ENCODE measurements around the gene FRAT1.
"Not testable (repeated sequence)": the region's sequence is repeated elsewhere in the genome, so short reads cannot be mapped to it uniquely, and the experiment has no call there.

FRAT1 gene, protein sequence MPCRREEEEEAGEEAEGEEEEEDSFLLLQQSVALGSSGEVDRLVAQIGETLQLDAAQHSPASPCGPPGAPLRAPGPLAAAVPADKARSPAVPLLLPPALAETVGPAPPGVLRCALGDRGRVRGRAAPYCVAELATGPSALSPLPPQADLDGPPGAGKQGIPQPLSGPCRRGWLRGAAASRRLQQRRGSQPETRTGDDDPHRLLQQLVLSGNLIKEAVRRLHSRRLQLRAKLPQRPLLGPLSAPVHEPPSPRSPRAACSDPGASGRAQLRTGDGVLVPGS

DNA sequence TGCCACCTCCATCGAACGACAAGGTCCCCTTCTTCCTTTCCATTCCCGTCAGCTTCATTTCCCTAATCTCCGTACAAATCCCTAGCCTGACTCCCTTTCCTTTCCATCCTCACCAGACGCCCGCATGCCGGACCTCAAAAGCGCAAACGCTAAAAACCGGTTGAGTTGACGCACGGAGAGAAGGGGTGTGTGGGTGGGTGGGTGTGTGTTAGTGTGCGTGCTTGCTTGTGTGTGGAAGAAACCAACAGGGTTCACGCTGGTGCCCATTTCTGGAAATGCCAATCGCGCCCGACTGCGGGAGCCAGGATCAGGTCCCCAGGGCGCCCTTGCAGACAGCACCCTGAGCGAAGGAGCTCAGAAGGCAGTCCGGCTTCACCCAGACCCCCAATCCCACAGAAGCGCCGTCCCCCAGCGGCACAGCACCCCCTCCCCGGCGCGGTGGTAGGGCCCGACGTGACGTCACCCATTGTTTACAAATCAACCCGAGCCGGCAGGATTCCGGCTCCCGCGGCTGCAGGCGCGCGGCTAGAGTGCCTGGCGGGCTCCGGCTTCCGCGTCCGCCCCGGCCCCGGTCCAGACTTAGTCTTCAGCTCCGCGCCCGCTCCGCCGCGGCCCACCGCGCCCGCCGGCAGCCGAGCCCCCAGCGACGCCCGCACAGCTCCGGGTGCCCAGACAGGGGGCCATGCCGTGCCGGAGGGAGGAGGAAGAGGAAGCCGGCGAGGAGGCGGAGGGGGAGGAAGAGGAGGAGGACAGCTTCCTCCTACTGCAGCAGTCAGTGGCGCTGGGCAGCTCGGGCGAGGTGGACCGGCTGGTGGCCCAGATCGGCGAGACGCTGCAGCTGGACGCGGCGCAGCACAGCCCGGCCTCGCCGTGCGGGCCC, at the start of gene FRAT1:
Gene FRAT1, plus strand, starts transcription at position 500 of the 880 bp plus-strand sequence. Its CDS starts 183 bp downstream, at position 683.
- DNase-seq: peak; percentile 85

DNA sequence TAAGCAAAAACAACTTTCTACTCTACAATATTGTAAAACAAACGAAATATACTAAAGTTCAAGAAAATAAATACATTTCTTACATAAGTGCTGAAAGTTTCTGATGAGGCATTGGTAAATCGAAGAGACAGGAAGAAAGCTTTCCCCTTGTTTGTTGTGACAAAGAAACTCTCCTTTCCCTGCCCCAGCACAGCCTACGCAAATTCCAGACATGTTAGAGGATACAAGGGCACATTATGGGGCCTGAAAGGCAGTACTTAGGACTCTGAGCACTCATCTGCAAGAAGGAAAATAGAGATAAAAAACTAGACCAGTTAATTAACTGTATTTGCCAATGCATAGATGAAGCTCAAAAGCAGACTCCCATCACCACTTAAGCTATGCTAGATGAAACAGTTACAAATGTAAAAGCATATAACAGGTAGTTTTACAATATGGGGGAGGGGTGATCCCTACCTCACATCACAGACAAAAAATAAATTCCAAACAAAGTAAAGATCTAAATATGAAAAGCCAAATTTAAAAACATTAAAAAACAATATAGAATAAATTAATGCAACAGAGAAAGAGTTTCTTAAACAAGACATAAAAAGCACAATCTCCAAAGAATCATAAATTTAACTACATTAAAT, 48.4 kb upstream of the FRAT1 start:
- no peak for DNase-seq

DNA sequence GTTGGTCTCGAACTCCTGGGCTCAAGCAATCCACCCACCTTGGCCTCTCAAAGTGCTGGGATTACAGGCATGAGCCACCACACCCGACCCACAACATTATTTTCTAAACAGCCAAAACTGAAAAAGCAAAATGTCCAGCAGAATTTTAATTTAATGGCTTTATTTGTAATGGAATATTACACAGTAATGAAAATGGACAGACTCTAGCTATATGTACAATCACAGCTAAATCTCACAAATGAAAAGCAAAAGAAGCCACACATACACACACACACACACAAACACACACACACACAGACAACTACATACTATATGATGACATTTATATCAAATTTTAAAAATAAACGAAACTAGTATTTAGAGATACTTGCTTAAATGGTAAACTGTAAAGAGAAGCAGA, 45.4 kb upstream of the FRAT1 start:
- no peak for DNase-seq

DNA sequence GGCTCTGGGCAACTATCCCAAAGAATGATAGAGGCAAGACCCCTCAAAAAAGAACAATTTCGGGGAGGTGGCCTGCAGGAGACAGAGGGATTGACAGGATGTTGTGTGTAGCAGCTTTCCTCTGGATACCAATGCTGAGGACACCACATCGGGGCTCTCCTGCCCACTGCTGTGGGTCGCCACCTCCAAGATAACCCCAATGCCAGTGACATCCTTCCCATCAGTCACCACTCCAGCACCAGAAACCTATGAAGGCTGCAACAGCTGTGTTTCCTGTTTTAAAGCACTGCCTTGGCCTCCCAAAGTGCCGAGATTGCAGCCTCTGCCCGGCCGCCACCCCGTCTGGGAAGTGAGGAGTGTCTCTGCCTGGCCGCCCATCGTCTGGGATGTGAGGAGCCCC, 44.2 kb upstream of the FRAT1 start:
- no peak for DNase-seq

DNA sequence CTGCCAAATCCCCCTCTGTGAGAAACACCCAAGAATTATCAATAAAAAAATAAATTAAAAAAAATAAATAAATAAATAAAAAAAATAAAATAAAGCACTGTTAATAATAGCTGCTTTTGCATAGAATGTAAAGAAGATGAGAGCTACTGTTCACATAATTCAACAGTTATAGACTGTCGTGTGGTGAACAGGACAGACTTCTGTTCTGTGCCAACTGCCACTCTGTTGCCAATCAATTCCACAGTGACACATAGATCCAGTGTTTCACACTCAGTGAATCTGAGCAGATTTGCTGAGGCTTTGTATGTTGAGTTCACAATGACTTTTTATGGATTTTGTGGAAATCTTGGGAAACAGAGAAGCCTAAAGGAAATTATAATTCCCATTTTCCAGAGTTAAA, 41.5 kb upstream of the FRAT1 start:
- DNase-seq: no peak

DNA sequence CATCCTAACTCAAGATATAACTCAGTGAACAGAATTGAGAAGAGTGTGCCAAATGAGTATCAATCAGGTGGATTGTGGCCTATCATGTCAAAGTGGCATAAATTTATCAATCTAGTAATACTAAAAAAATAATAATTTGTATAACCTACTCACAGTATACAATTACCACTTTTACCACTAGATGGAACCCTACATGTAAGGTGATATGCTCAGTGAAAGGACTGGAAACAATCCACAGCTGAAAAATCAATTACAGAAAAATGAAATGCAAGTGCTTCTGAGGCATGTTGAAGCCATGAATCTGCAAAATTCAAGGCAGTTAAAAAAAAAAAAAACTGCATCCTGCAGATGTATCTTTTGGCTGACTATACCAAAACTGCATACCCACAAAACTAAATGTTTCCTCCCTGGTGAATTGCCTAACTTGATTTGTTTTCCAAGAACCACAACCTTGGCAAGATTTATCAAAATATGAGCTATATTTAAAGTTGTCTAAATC, 40.5 kb upstream of the FRAT1 start:
- peak; percentile 35 for DNase-seq

DNA sequence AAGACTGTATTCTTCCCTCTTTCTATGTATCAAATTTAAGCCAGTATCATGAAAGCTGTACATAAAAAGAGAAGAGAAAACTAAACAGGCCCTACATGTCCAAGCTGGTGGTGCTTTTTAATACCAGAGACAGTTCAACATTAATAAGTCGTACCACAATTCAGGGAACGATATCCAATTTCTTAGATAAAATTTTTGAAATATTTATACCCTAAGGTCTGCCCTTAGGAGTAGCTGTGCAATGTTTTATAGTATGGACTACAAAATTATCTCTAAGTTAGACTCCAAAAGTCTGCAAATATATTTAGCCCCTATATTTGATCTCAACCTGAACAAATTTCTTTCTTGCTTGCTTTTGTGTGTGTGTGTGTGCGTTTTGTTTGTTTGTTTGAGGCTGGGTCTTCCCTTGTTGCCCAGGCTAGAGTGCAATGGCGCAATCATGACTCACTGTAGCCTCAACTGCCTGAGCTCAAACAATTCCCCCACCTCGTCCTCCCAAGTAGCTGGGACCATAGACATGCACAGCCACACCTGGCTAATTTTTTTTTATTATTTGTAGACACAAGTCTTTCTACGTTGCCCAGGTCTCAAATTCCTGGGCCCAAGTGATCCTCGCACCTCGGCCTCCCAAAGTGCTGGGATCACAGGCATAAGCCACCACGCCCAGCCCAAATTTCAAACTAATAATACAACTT, 39.8 kb upstream of the FRAT1 start:
- DNase-seq: no peak

DNA sequence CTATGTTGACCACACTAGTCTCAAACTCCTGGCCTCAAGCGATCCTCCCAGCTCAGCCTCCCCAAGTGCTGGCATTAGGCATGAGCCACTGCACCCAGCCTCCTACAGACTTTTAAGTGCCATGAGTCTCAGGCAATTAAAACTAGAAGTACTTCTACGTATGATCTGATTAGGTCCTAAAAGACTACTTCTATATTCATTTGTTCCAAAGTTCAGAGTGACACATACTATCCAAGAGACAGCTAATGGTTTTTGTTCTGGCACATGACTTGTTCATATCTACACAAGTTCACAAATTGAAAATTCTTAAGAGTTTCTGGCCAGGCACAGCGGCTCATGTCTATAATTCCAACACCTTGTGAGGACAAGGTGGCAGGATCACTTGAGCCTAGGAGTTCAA, 38.3 kb upstream of the FRAT1 start:
- DNase-seq: no peak

DNA sequence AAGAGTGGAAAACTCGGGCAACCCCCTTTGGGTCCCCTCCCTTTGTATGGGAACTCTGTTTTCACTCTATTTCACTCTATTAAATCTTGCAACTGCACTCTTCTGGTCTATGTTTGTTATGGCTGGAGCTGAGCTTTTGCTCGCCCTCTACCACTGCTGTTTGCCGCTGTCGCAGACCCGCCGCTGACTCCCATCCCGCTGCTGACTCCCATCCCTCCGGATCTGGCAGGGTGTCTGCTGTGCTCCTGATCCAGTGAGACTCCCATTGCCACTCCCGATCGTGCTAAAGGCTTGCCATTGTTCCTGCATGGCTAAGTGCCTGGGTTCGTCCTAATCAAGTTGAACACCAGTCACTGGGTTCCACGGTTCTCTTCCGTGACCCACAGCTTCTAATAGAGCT, 29.0 kb upstream of the FRAT1 start:
- DNase-seq: not testable (repeated sequence)

DNA sequence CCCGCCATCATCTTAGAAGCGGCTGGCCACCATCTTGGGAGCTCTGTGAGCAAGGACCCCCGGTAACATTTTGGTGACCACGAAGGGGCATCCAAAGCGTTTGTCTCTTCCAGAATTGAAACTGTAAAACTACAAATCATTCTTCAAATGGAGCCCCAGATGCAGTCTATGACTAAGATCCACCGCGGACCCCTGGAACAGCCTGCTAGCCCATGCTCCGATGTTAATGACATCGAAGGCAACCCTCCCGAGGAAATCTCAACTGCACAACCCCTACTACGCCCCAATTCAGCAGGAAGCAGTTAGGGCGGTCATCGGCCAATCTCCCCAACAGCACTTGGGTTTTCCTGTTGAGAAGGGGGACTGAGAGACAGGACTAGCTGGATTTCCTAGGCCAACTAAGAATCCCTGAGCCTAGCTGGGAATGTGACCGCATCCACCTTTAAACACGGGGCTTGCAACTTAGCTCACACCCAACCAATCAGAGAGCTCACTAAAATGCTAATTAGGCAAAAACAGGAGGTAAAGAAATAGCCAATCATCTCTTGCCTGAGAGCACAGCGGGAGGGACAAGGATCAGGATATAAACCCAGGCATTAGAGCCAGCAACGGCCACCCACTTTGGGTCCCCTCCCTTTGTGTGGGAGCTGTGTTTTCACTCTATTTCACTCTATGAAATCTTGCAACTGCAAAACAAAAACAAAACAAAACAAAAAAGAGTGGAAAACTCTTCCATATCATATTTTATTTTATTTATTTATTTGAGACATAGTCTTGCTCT, 28.3 kb upstream of the FRAT1 start:
- DNase-seq: peak; percentile 31

DNA sequence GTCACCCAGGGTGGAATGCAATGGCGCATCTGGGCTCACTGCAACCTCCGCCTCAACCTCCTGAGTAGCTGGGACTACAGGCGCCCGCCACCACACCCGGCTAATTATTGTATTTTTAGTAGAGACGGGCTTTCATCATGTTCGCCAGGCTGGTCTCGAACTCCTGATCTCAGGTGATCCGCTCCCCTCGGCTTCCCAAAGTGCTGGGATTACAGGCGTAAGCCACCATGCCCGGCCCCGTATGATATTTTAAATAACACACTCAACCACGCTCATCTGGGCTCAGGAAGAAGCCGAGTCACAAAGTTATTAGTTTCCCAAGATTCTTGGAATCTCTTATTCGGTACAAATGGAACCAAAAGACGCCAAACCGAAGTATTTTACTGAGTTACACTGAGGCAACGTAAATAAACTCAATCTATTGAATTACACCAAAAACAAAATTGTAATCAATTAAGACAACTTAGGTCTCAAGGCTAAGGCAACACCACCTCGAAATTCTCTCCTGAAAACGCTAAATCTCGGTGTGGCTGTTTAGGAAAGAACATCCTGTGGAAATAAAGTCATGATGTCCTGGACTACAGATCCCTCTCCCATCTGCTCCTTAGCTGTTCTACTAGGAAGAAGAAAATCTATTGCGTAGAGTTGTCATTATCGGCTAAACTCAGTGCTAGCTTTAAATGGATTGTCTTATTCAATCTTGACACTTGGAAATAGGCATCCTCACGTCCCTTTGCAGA, 27.5 kb upstream of the FRAT1 start:
- peak; percentile 82 for DNase-seq

DNA sequence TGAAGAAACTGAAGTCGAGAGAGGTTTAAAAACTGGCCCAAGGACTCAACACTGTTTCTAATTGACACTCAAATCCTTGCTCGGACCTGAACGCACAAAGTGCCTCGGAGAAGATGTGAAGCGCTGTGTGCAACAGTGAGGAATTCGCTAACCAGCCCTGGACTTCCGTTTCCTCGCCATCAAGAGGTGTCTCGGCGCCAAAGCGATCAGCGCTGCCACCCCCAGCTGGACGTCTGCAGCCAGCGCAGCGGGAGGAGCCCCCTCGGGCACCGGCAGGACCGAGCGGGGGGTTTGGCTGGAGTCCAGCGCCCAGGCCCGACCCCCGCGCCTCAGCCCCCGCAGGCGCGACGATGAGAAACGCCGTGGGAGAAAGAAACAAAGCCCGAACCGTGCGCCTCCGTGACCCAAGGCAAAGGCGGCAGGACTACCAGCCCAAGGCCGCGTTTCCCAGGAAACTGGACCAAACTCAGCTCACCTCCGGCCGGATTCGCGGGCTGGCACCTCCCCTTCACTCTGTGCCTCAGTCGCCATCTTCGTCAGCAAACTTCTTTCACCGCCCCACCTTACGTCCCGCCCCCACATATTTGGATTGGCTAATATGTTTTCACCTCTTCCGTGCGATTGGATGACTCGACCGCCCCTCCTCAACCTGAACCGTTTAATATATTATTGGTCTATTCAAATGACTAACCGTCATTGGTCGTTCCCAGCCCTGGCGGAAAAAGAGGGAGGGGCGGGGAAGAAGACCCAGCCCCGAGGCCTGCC, 26.8 kb upstream of the FRAT1 start, which contains the start of gene ARHGAP19:
Gene ARHGAP19, minus strand, starts transcription at position 541 of the 765 bp plus-strand sequence. Its CDS starts 10 bp downstream, at position 531.
- DNase-seq: peak; percentile 99

DNA sequence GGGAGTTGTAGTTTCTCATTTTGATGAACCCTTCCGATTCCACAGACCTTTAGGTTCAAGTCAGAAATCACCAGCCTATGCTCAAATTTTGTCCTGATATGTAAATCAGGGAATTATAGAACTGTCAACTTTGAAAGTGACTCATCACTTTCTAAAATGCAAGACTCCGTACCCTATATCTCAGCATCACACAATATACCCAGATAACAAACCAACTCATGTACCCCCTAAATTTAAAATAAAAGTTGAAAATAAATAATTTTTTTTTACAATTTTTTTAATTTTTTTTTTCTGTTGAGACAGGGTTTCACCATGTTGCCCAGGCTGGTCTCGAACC, 26.2 kb upstream of the FRAT1 start:
- DNase-seq: no peak

DNA sequence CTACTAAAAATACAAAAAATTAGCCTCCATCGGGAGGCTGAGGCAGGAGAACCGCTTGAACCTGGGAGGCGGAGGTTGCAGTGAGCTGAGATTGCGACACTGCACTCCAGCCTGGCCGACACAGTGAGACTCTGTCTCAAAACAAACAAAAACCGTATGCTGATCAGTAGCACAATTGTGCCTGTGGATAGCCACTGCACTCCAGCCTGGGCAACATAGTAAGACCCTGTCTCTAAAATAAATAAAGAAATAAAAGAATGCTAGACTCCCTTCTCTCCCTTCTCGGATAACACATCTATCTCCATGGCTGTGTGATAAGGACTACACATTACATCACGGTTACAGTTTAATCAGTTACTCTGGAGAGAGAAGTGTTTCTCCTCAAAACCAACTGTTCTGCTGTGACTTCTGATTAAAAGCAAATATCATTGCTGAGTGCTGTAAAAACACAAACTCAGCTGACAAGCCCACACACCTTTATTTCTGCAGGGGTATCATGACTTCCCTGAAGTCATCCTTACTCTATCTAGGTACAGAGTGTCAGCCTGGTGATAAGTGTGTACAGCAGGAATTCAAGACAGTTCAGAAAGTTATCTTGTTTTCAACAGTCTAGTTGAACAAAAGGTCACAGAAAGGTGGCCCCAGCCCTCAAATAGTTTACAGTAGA, 21.4 kb upstream of the FRAT1 start:
- no peak for DNase-seq

DNA sequence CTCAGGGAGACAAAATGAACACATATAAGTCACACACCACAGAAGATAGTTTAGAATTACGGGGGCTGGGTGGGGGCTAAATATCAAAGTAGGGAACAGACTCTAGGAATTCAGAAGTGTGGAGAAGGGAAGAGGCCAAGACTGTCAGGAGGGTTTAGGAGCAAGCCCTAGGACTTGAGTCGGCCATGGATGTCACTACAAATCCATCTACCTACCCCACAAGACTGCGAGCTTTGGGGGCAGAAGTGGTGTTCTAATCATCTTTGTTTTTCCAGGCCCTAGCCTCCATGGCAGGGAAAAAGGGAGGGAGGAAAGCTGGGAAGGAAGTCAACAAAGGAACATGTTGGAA, 20.9 kb upstream of the FRAT1 start:
- no peak for DNase-seq

DNA sequence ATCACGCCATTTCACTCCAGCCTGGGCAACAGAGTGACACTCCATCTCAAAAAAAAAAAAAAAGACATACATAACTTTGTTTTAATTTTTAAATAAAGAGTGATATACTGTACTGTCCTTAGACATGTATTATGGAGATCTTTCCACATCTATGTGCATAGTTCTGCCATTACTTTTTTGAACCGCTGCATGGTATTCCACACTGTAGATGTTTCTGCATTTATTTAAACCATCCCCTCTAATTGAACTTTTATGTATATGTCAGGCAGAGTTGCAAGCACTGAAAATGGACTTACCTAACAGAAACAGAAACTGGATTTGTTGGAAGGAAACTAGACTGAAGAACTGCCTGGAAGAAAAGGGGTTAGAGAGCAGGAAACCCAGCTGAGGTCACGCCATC, 18.1 kb upstream of the FRAT1 start:
- DNase-seq: no peak

DNA sequence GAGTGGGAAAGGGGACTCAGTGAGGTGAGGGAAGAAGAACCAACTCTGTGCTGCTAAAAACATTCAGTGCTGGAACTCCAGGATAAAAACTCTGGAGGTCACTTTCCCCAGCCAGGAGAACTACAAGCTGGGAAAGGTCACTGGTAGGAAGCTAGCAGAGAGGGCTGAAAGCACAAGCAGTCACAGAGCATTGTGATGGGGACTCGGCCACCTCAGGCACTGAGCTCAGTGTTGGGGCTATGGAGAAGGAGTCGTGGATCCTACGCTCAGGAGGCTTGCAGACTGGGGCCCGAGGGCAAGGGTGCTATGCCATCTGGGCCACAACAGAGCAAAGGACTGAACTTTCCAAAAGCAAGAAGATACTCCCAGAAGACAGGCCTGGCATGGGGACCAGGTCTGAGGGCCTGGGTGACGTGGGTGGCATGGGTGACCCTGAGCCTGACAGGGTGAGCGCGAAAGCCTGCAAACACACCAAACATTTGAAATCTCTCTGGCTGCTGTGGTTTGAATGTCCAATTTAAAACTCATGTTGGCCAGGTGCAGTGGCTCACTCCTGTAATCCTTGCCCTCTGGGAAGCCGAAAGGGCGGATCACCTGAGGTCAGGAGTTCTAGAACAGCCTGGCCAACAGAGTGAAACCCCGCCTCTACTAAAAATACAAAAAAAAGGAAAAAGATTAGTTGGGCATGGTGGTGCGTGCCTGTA, 16.8 kb upstream of the FRAT1 start:
- DNase-seq: no peak

DNA sequence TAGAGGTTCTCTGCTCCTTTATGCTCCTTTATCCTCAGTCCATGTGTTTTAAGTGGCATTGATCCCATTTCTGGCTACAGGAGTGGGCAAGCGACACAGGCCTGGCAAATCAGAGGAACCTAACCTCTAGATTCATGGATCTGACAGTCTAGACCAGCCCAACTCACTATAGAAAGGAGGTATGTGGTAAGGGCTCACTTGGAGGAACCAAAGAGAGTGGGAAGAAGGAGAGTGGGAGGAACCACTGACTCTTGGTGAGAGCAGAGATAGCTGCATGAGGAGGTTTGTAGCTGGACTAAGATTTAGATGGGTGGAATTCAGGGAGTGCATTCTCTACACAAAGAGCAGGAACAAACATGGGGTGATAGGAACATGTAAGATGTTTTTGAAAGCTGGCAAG, 11.6 kb upstream of the FRAT1 start:
- no peak for DNase-seq
